MM.1S (cell line): ENCODE measurements around the gene ALLC.
"Not testable (repeated sequence)": the region's sequence is repeated elsewhere in the genome, so short reads cannot be mapped to it uniquely, and the experiment has no call there.

ENCODE experiments used
- EZH2 ChIP-seq: fragments of 300-600 bp; sonication (generic); optimal IDR thresholded peaks from 2 replicates; pipeline ENCODE3; 2017; ENCODE audit warnings: low read depth, mild to moderate bottlenecking, antibody characterized with exemption, low read length, mixed read lengths
- EZH2phosphoT487 ChIP-seq: fragments of 300-600 bp; sonication (generic); IDR thresholded peaks from 2 replicates; pipeline ENCODE4 v1.6.1; 2018; ENCODE audit warnings: antibody characterized with exemption, low read length
- TF ChIP-seq, protein P1 (sequence below): fragments of 300-600 bp; sonication (generic); IDR thresholded peaks from 2 replicates; pipeline ENCODE4 v1.5.1; 2016; ENCODE audit warnings: antibody characterized with exemption, low read length, mixed read lengths

- TF ChIP-seq, protein P1, sequence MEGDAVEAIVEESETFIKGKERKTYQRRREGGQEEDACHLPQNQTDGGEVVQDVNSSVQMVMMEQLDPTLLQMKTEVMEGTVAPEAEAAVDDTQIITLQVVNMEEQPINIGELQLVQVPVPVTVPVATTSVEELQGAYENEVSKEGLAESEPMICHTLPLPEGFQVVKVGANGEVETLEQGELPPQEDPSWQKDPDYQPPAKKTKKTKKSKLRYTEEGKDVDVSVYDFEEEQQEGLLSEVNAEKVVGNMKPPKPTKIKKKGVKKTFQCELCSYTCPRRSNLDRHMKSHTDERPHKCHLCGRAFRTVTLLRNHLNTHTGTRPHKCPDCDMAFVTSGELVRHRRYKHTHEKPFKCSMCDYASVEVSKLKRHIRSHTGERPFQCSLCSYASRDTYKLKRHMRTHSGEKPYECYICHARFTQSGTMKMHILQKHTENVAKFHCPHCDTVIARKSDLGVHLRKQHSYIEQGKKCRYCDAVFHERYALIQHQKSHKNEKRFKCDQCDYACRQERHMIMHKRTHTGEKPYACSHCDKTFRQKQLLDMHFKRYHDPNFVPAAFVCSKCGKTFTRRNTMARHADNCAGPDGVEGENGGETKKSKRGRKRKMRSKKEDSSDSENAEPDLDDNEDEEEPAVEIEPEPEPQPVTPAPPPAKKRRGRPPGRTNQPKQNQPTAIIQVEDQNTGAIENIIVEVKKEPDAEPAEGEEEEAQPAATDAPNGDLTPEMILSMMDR: not testable (repeated sequence)
- not testable (repeated sequence) for TF ChIP-seq EZH2, EZH2phosphoT487
These were observed 42.3 kb upstream of the ALLC start for GRCh38 chr2:3615541-3616200.
